Daoy (cell line): ENCODE measurements around the gene GCNT4. TPM values are rescaled to one million over a fixed set of nuclear protein-coding genes. Genes with fewer than 3 reads are reported as not detected.

Experiments used
- DNase-seq: peaks from one replicate; pipeline ENCODE4 v3.0.0-alpha.2; 2015; ENCODE audit warnings: low read depth
- total RNA-seq: library from RNA; depleted of rRNA; stranded (reverse); fragments of >200 nt; shearing (Covaris generic); gene quantifications from 2 replicates; pipeline ENCODE4 v1.2.3, GENCODE V29; 2014; rRNA removed

Gene GCNT4
- total RNA-seq, 1 experiment from 2014 or later, result 1.7 TPM

DNA sequence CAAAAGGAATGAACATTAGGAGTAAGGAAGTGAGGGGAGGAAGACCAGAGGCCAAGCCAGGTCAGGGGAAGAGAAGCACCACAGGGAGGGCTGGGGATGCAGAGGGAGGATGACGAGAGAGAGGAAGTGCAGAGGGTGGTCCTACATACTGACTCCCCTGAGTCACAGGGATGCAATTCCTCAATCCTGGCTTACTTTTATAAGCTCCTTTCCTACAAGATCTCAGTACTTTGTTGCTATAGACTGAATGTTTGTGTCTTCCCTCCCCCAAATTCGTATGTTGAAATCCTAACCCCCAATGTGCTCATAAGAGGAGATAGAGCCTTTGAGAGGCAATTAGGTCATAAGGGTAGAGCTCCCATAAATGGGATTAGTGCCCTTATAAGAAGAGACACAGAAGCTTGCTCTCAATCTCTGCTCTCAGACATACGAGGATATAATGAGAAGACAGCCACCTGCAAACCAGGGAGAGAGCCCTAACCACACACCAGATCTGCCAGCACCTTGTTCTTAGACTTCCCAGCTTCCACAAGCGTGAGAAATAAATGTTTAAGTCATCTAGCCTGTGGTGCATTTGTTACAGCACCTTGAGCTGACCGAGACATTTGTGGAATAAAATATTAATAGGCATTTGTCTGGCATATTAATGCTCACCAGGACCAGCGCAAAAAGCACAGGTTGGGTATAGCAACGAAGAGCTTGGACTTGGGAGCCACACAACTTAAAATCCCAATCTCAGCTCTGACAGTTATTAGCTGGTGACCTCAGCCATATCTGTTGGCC, 33.4 kb downstream of the GCNT4 start:
- peak; percentile 13 for DNase-seq

DNA sequence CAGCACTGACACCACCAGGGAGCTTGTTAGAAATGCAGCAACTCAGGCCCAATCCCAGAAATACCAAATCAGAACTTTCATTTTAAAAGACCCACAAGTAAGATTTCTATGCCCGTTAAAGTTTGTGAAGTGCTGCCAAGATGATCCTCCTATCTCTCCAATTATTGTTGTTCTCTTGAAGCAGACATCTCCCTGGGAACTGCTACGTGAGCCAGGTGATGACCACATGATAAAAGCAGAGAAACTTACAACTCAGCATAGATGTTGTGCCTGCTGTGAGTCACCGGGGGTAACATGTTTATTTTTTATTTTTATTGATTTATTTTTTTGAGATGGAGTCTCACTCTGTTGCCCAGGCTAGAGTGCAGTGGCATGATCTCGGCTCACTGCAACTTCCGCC, 34.4 kb downstream of the GCNT4 start:
- no peak for DNase-seq

DNA sequence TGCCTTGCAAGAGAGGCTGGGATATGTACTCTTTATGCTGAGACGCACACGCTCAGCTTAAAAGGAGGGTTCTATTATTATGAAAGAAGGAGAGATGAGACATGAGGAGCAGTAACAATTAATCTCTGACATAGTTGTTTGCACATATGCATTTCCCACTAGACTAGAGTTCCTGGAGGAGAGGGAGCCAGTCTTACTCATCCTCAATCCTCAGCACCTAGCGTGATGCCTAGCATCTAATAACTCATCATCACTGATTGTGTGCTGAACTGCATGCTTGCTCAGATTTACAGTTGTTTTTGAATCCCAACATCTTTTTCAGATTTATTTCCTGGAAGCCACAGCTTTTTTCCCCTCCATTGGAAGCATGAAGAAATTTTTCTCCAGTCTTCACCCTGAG, 35.5 kb downstream of the GCNT4 start:
- DNase-seq, result no peak

DNA sequence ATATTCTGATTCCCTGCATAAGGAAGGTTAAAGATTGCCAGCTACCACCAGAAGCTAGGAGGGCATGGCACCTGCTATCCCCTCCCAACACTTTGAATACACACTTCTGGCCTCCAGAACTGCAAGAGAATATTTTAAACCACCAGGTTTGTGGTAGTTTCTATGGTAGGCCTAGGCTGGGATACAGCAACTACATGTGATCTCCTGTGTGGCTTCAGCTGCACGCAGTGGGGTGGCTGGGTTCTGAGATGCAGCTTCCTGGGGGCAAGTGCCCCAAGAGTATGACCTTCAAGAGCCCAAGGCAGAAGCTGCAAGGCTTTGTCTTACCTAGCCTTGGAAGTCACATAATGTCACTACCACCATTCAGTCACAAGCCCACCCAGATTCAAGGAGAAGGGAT, 39.6 kb downstream of the GCNT4 start:
- no peak for DNase-seq

DNA sequence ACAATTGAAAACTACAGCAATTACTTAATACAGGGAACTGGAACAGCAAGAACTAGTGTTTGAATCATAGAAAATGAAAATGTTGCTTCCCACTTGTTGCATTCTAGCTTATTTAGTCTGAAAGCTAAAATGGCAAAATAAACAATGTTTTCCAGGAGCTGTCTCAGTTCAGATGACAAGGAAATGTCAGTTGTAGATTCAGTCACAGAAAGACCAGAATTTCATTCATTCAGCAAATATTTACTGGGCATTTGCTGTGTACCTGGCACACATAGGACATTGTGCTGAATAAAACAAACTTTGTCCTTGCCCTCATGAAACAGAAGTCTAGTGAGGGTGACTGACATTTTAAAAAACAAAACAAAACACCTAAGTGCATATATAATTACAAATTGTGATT, 41.5 kb downstream of the GCNT4 start:
- DNase-seq, result no peak

DNA sequence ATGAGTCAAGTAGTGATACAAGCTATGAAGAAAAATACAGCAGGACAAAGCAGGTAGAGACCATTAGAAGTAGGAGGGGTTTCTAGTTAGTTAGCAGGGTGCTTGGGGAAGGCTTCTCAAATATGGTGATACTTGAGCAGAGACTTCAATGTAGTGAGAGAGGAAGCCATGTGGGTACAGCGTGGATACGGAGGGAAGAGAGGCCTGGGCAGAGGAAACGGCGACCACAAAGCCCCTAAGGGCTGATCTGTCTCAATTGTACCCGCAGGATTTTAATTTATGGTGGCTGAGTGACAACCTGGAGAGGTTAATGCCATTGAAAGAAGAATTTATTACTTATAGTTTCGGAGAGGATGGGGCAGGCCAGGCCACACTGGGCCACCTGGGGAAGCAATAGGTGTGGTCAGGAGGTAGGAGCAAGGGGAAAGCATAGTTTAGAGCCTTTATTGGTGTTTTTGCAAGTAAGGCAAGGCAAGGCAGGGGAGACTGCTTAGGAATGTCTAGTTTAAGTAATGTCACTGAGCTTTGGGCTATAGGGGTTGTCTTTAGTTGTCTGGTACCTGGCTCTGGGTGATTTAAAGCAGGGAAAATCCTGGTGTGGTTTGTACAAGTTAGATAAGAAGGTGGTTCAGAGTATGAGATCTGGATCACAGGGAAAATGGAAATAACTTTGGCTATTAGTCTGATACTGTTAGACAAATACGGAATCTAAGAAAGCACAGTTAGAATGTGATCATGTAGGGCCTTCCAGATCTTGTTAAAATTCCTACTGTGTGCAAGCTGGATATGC, 42.6 kb downstream of the GCNT4 start:
- DNase-seq, result no peak

DNA sequence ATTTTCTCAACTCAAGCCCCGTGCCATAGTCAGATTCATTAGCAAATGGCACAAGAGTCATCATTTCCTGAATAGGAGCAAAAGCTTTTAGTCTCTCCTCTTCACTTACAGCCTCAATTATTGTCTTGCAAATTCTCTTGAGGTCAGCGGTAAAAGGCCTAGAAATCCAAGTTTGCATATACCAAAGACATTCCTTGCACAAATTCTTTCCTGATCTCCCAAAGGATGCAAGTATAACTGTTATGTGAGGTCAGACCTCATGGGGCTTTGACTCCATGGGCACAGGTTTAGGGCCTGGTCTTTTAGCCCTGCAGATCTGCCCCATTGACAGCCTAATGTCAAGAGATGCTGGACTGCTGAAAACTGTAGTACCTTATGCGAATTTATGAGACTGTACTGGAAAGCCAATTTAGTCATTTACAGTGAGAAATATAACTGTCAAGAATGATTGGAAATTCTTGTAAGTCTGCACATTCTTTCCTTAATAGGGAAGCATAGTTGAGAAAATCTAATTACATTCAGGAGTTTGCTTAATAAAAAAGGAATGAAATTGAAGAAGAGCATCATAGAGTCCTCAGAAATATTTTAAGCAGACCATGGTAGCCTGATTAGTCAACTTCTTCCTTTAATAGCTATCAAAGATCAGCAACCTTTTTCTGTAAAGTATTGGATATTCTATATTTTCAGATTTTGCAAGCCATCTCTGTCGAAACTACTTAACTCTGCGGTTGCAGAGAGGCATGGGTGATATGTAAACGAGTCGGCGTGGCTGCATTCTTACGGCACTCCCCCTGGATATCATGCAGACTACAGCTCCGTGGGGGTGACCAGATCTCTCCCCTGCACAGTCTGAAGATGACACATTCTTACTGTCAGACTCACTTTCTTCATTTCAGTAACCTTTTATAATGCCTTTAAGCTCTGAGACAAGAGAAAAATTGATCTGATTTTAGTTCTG, 45.2 kb downstream of the GCNT4 start:
- peak; percentile 12 for DNase-seq

DNA sequence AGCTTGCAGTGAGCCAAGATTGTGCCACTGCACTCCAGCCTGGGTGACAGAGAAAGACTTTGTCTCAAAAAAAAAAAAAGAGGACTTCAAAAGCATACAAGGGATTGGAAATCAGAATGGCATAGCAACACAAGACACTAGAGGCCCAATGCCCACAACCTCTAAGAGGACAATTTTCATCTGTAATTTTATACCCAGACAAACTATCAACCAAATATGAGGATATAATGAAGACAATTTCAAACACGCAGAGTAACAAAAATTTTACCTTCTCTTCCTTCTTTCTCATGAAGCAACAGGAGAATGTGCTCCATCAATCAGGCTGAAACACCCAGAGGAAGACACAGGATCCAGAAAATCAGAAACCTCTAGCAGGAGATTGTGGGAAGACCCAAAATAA, 46.8 kb downstream of the GCNT4 start:
- no peak for DNase-seq

Other genes starting within 250 kb of the GCNT4 start
- gene FAM169A, start 186.2 kb downstream of the GCNT4 start, total RNA-seq, result 26.8 and 38.2 TPM in 2 replicates
- gene ANKRD31, start 184.3 kb upstream of the GCNT4 start, total RNA-seq, result 0.11 TPM in 1 of 2 replicates, not detected in the other